HG03558 (cell line): ENCODE measurements around the gene PLA2G4E.

Experiments
- ATAC-seq: cut with Tn5 transposase; IDR thresholded peaks from one replicate; pipeline ENCODE4 v1.9.1; 2021; ENCODE audit warnings: moderate number of reproducible peaks; ENCODE audit not compliant: unreplicated experiment; ENCODE audit errors: extremely low read depth

Gene PLA2G4E

DNA sequence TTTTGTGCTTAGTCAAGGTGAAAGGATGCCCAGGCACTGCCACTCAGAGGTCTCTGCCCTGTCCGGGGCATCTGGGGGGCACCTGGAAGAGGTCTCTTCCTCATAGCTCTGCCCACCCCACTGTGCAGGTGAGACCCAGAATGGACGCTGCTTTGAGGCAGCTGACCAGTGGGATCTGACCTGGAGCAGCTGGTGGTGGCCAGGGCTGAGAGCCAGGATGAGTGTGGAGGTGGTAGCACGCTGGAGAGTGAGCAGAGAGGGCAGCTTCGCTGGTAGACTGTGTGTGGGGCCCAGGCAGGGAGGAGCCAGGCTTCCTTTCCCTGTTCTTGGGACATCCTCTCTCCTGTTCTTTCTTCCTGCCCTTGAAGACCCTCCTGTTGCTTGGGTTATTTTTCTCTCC lies 32.2 kb upstream of the PLA2G4E start:
- ATAC-seq = no peak

DNA sequence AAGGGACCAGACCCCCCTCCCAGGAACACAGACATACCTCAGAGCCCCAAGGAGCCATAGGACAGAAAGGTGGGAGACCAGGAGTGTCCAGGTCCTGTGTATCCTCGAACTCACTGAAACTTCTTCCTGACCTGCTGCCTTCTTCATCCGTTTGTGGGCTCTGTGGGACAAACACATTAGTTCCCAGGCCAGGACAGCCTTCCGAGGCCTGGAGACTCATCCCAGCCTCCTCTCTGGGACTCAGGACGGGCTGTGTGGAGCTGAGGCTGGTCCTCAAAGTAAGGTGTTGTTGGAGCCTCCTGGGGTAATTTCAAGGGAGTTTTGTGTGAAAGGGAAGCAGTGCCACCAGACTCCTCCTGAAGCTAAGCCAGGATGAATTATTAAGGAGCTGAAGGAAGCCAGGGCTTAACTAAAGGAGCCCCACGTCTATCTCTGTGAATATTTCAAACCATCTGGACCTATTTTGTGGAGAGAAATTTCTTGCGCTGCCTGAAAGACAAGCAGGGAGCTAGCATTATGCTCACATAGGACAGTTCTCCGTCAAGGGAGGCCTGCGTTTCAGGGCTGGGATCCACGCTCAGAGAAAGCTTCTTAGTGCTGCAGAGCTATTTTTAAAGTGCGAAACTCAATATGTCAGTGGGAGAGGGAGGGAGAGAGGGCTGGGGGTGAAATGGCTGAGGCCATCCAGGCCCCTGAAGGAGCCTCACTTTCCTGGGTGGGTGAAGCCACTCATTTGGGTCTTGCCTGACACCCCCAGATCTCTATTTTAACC lies 29.8 kb upstream of the PLA2G4E start:
- ATAC-seq = no peak

DNA sequence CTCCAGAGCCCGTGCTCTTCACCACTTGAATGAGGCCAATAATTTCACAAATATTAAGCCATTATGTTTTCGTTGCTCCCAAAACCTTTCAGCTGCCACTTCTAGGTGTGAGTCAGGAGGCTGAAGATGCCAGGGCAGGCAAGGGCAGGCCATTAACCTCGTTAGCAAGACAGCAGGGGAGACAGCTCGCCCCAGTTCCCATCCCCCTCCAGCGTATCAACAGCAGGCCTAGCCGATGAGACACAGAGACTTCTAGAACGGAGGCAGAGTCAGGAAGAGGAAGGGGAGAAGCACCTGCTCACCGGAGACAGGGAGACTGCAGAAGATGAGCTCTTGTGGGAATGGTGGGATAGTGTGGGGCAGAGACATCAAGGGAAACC lies 28.0 kb upstream of the PLA2G4E start:
- no peak for ATAC-seq

DNA sequence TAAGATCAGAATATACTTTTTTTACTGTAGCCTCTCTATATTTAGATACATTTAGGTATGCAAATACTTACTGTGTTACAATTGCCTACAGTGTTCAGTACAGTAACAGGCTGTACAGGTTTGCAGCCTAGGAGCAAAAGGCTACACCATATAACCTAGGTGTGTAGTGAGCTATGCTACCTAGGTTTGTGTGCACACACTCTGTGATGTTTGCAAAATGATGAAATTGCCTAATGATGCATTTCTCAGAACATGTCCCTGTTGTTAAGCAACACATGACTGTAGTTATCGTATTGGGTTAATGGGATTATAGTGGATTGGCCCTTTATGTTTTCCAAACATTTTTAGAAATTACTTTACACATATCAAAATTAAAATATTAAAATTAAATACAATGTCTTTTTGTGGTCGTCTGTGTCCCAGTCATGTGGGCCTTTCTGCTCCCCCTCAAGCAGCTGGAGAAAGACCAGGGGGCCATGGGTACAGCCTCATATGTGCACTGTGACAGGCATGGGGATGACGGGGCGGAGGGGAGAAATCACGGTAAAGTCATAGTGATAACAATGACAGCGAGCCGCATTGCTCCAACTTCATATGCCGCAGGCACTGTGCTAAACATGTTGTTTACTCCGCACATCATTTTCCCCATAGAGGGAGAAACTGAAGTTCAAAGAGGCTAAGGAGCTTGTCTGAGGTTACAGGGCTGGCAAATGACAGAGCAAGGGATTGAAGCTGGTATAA lies 27.4 kb upstream of the PLA2G4E start:
- ATAC-seq = no peak

DNA sequence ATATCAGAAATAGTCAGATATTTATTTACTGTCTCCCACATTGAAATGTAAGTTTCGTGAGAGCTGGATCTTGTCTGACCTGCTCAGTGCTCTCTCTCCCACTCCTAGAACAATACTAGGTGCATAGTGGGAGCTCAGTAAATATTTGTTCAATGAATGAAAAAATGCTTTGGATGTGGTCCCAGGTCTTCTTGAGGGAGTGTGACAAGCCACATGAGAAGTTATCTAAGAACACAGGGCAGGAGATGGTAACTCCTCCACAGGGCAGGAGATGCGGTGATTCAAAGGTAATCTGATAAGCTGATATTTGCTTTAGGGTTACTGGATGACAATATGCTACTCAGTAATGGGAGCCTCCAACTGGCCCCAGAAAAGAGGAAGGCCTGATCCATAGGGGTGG lies 25.8 kb upstream of the PLA2G4E start:
- ATAC-seq = no peak

DNA sequence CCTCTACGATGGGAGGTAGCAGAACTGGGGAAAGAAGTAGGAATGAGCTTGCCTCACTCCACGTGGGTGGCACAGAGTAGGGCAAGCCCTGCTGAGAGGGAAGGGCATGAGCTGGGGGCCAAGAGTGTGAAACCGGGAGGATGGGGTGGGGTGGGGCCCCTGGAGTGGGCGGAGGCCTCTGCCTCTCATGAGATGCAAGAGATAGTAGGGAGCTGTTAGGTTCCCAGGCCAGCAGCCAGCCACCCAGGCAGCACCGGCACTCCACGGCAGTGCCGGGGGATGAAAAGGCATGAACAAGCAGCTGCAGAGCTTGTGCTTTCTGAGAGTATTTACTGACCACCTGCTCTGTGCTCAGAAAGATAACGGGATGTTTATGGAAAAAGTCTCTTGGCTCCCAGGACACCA lies 24.4 kb upstream of the PLA2G4E start:
- no peak for ATAC-seq

DNA sequence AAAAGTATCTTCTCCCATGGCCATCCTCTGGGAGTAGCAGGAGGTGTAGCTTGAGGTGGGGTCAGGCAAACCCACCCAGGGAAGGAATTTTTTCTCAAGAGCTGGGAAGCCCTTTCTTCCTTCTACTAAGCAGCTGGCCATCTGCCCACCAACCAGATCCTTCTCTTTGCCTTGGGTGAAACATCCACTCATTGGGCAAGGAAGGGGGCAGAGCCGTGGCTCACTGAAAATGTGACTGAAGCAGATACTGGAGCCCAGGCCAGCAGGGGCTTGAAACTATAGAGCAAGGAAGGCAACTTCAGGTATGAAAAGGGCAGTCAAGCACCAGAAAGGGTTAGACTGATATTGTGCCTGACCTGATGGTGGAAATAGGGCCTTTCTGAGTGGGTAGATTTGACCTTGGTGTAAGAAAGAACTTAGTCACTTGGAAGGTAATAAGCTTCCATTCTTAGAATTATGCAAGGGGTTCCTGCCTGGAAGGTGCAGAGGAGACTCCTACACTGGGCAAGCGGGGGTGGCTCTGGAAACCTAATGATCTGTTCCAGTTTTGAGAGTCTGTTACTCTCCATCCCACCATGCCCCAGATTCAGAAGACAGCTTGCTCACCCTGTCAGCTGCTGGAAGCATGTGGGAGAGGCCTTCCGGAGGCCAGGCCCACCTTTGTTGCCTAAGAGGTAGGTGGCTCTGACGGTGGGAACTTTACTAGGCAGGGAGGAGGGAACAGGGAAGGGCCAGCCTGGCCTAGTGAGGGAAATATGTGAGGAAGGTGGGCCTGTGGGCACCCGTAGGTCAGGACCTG lies 22.0 kb upstream of the PLA2G4E start:
- no peak for ATAC-seq

DNA sequence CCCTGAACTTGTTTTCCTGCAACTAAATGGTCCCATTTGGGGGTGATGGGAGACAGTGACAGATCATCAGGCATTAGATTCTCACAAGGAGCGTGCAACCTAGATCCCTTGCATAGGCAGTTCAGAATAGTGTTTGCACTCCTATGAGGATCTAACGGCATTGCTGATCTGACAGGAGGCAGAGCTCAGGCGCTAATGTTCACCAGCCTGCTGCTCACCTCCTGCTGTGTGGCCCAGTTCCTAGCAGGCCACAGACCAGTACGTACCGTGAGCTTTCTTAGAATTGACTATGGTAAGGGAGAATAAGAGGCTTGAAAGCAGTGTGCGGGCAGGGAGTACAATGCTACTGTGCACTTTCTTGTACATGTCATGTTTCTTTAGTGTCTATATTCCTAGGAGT lies 17.6 kb upstream of the PLA2G4E start:
- ATAC-seq = no peak

DNA sequence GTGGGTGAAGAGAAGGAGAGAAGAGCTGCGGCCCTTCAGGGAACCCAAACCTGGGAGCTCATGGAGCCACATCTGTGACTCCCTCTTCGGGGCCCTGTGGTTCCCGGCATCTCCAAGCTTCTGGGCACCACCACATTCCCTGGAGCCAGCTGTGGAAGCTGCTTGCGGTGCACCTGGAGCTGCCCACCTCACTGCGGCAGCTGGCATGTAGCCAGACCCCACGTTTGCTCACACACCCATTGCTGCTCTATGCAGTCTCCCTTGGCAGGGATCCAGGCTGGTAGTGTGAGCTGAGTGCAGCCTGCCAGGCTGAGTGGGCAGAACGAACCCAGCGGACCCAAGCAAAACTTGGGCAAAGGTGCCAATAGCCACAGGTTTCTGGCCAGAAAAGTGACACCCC lies 16.8 kb upstream of the PLA2G4E start:
- no peak for ATAC-seq

DNA sequence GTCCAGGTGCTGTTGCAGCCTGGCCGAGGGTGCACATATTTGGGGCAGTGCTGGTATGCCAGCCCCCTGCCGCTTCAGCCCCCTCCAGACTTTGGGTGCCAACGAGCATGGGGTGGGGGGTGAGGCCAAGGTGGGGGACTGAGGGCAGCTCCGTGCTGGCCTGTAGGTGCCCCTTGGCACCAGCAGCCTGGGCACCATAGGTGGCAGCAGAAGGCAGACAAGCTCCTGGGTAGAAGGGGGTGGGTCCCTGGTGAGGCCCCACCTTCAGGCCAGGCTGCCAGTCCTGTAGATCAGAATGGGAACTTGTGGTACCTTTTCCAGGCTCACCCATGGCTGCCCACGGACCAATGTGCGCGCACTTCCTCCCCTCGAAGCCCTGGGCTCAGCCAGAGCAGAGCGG lies 16.1 kb upstream of the PLA2G4E start:
- ATAC-seq = no peak

DNA sequence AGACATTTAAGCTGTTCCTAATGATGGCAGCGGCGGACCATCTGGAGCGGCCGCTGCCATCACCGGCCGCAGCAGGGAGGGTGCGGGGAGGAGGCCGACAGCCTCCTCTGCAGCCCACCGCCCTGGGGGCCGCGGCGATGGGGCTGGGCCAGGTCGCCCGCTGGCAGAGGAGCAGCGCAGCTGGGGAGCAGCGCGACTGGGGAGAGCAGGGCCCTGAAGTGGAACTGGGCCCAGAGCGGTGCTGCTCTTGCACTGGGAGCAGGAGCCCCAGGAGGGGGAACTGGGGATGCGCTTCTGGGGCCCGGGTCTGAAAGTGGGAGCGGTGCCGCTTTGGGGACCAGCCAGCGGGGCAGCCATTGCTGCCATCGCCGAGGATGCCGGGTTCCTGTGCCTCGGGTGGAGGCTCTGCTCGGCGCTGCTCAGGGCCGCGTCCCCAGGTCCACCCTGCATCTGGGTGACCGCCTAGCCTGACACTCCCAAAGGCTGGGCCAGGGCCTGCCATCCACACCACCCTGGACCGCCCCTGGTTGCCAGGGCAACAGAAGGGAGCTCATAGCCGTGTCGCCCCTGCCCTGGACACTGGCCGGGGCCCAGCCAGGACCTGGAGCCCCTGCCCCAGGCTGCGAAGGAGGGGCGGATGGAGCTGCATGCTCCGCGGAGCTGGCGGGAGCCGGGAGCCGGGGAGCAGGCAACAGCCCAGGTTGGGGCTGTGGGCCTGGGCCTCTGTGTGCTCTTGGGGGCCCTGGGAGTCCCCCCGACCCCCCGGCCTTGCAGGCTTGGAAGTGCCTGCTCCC lies 15.5 kb upstream of the PLA2G4E start:
- no peak for ATAC-seq

DNA sequence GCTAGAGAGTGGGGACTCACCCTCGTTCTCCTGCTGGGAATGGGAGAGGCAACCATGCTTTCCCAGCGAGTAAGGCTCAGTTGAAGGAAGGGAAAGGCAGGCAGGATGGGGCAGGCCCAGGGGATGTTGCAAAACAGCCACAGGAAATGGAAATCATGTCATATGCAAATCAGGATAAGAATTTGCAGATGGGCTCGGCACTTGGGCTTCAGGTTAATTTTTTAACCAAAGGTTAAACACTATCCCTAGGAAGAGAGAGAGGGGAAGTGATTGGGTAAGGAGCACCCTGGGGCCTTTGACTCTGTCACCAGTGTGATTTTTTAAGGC lies 14.6 kb upstream of the PLA2G4E start:
- ATAC-seq = no peak

DNA sequence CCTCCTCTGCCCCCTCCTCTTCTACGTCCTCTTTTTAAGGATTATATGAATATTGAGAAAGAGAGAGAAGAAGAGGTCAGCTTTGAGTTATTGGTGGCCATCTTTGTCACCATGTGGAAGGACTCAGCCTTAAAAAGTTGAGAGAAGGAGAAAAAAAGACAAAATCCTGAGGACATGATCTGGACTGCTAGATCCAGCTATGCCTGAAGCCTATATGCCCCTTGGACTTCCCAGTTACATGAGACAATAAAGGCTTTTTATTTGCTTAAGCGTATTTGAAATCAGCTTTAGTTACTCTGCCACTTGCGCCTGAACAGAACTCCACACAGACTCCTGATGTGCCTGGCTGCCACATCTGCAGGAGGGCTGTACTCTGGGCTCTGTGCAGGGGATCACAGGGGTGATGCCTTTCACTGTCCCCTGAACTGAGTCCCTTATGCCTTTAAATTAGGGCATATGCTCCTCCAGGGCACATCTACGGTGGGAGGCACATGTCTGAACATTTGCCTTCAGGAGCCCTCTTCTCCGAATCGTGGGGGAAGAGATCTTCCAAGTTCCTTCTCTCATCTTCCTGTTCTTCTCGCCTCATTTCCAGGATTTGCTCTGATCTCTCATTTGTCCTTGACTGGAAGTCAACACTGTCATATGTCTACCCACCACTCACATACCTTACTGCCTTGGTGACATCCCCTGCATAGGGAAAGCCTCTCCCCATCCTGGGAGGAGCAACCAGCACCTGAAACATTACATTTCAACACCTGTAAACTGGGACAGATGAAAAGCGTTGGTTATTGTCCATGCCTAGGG lies 14.0 kb upstream of the PLA2G4E start:
- no peak for ATAC-seq

DNA sequence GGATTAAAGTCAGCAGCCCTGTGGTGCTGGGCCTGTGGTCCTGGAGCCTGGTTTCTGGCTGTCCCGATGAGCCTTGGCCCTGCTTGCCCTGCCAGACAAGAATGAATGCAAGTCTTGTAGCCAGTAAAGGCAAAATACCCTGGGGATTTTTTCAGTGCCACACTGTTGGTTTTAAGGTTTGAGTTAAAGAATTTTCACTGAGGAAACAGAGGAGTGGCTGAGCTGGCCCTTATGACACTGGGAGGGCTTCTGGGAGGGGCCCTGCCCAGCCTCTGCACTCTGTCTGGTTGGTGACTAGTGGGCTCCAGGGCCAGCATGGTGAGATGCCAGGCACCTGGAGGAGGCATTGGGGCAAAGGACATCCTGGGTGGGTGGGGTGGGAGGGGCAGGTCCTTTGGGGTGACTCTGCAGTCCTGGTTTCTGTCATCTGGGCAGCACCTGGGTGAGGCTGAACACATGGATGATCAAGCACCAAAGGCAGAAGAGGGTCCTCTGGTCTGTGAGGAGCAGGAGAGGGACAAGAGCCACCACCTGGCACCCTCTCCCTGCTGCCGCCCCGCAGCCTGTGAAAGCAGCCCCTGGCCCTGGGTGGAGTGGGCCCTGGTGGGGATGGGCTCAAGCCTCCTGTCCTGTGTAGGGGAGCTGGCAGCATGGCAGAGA lies 12.5 kb upstream of the PLA2G4E start:
- ATAC-seq = no peak

DNA sequence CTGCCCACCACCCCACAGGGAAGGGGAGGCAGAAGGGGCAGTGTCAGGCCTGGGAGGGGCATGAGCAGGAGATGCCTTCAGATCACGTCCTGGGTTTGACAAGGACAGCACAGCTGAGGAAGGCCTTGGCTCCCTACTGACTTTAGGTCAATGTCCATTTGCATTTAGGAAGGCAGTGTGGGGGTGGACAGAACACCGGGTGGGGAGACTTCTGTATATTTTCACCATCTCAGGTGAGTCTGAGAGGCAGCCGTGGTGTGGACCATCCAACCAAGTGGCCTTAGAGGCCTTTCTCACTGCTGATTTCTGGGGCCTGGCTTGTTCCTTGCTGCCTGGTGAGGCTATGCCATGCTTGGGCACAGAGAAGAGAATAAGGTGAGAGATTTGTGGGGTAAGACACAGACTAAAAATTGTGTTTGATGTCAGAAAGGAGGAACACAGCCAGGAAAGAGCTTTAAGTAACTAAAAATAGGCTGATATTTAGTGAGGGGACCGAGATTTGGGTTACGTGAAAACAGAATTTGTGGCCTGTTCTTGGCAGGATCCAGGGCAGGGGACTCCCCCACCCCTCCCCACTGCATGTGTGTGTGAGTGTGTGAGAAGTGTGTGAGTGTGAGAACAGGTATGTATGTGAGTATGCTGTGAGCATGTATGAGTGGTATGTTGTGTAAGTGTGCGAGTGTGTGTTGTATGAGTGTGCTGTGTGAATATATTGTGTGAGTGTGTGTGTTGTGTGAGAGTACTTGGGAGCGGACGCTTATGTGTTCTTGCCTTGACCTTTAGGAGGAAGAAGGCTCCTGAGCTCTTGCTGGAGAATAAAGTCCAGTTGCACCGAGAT lies 11.8 kb upstream of the PLA2G4E start:
- ATAC-seq = no peak

DNA sequence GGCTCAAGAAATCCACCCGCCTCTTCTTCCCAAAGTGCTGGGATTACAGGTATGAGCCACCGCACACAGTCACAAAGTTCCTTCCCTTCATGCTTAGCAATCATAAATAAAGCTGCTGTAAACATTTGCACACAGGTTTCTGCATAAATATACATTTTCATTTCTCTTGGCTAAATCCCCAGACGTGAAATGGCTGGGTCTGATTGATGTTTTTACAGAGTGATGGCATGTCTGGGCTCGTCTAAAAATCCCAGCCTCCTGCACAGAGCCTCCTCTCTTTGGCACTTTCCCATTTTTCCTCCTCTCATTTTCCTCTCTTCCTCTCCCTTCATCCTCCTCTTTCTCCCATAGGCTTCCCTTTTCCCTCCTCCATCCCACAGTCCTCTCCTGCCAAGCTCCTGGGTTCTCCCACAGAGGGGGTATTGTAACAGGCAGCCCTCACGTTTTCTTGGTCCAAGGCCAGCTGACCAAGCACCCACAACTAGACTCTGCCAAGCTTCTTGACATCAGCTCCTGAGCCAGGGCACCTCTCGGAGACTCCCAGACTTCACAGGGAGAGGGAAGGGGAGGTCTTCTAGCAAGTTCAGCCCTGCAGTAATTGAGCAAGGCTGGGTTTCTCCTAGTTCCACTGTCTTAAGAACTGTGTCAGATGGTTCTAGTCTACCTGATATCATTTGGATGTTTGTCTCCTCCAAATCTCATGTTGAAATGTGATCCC lies 10.5 kb upstream of the PLA2G4E start:
- ATAC-seq = no peak

DNA sequence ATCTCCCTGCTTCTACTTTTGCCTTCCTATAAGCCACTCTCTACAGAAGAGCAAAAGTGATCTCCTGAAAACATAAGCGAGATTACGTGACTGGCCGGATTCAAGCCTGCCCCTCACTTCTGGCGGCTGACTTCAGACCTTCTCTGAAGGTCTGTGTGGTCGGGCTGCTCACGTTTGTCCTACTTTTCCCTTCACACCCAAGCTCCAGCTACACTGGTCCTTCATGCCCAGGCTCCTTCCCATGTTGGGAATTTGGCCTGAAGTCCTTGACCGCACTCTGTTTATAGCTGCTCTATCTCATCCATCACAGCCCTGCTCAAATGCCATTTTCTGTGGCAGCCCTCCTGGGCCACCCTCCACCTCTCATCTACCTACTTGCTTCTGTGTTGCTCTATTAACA lies 6.7 kb upstream of the PLA2G4E start:
- no peak for ATAC-seq

DNA sequence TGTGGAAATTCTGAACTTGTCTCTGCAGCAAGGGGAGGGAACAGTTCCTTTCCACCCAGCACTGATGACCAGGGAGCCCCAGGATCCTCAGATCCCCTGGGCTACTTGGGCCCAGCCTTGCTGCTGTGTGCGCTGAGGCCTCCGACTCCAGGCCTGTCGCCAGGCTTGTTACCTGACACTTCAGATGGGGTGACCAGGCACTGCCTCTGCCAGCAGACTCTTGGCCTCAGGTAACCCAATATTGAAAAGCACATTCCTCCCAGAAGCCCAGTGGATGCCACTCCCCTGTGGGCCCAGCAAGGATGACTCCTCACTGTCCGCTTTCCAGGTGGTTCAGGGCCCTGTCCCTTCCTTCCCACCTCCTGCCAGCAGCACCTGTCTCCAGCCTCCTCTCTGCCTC lies 3.5 kb upstream of the PLA2G4E start:
- no peak for ATAC-seq
